ENCODE measurements around the gene DENND2C.

- TF ChIP-seq, protein P1, sequence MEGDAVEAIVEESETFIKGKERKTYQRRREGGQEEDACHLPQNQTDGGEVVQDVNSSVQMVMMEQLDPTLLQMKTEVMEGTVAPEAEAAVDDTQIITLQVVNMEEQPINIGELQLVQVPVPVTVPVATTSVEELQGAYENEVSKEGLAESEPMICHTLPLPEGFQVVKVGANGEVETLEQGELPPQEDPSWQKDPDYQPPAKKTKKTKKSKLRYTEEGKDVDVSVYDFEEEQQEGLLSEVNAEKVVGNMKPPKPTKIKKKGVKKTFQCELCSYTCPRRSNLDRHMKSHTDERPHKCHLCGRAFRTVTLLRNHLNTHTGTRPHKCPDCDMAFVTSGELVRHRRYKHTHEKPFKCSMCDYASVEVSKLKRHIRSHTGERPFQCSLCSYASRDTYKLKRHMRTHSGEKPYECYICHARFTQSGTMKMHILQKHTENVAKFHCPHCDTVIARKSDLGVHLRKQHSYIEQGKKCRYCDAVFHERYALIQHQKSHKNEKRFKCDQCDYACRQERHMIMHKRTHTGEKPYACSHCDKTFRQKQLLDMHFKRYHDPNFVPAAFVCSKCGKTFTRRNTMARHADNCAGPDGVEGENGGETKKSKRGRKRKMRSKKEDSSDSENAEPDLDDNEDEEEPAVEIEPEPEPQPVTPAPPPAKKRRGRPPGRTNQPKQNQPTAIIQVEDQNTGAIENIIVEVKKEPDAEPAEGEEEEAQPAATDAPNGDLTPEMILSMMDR (IDR thresholded peaks at IDR 0.05; ENCODE audit: insufficient read depth, low read length), result no peak
- no peak for TF ChIP-seq POLR2AphosphoS5 (IDR thresholded peaks at IDR 0.05; ENCODE audit: low read depth)
- TF ChIP-seq GABPA (IDR thresholded peaks at IDR 0.05; ENCODE audit: low read depth), result no peak
- no peak for TF ChIP-seq SPI1 (IDR thresholded peaks at IDR 0.05; ENCODE audit: borderline replicate concordance, low read depth)
Observed at GRCh38 chr1:114660238-114660637, 9.6 kb downstream of the DENND2C start.
